Activated effector memory CD4-positive, alpha-beta T cell treated with Interleukin-2 at 50 U/mL for 16 hours (primary cell): Measurements from ENCODE around the gene DCANP1.
"Not testable (repeated sequence)": the region's sequence is repeated elsewhere in the genome, so short reads cannot be mapped to it uniquely, and the experiment has no call there.

Source experiments
- DNase-seq: peaks from one replicate; pipeline ENCODE4 v3.0.0-alpha.2; 2020

DCANP1 gene

GRCh38 chr5:135447298-135447929 is at the start of gene DCANP1:
Gene DCANP1, minus strand, starts transcription at chr5:135447348. Its CDS starts 240 bp downstream, at chr5:135447108.
- no peak for DNase-seq

- not testable (repeated sequence) for DNase-seq
Measured at GRCh38 chr5:135495531-135495930, 48.4 kb upstream of the DCANP1 start.

GRCh38 chr5:135494196-135494595 is 47.0 kb upstream of the DCANP1 start:
- DNase-seq = no peak

- no peak for DNase-seq
Measured at GRCh38 chr5:135493406-135494180, 46.4 kb upstream of the DCANP1 start.

GRCh38 chr5:135492319-135492626 is 45.1 kb upstream of the DCANP1 start:
- no peak for DNase-seq

GRCh38 chr5:135491552-135492318 is 44.6 kb upstream of the DCANP1 start:
- no peak for DNase-seq

- DNase-seq = no peak
Measured at GRCh38 chr5:135491038-135491551, 43.9 kb upstream of the DCANP1 start.

- DNase-seq = no peak
Measured at GRCh38 chr5:135490245-135491037, 43.3 kb upstream of the DCANP1 start.

GRCh38 chr5:135489466-135490244 is 42.5 kb upstream of the DCANP1 start:
- DNase-seq = no peak

- no peak for DNase-seq
Measured at GRCh38 chr5:135488727-135489465, 41.7 kb upstream of the DCANP1 start.

GRCh38 chr5:135487839-135488514 is 40.8 kb upstream of the DCANP1 start:
- DNase-seq = no peak

GRCh38 chr5:135487037-135487395 is 39.9 kb upstream of the DCANP1 start:
- no peak for DNase-seq

GRCh38 chr5:135486131-135487036 is 39.2 kb upstream of the DCANP1 start:
- DNase-seq = no peak

- no peak for DNase-seq
Measured at GRCh38 chr5:135484674-135485086, 37.5 kb upstream of the DCANP1 start.

- no peak for DNase-seq
Measured at GRCh38 chr5:135483254-135483653, 36.1 kb upstream of the DCANP1 start.

GRCh38 chr5:135482381-135482933 is 35.3 kb upstream of the DCANP1 start:
- no peak for DNase-seq

GRCh38 chr5:135481909-135482311 is 34.8 kb upstream of the DCANP1 start:
- no peak for DNase-seq

GRCh38 chr5:135481387-135481786 is 34.2 kb upstream of the DCANP1 start:
- no peak for DNase-seq

GRCh38 chr5:135480511-135480910 is 33.4 kb upstream of the DCANP1 start:
- DNase-seq = no peak
